HG03060 (cell line): ENCODE data around the gene FBN3.
"Not testable (repeated sequence)": the region's sequence is repeated elsewhere in the genome, so short reads cannot be mapped to it uniquely, and the experiment has no call there.

Experiments
- ATAC-seq: cut with Tn5 transposase; IDR thresholded peaks from one replicate; pipeline ENCODE4 v1.9.1; 2021; ENCODE audit warnings: low read depth, moderate number of reproducible peaks; ENCODE audit not compliant: unreplicated experiment

FBN3 gene

GRCh38 chr19:8120636-8121480, 28.5 kb downstream of the FBN3 start:
- ATAC-seq = no peak

DNA sequence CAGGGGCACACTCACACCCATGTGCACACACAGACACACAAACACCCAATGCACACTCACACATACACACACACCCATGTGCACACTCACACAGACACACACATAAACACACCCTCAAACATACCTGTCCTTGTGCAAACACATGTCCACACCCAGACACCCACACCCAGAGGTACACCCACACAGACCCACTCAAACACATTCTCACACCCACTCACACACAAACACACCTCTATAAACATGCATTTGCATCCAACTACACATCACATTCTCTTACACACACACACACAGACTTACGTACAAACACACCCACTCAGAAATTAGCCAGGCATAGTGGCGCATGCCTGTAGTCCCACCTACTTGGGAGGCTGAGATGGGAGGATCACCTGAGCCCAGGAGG, 31.4 kb downstream of the FBN3 start:
- ATAC-seq = no peak

DNA sequence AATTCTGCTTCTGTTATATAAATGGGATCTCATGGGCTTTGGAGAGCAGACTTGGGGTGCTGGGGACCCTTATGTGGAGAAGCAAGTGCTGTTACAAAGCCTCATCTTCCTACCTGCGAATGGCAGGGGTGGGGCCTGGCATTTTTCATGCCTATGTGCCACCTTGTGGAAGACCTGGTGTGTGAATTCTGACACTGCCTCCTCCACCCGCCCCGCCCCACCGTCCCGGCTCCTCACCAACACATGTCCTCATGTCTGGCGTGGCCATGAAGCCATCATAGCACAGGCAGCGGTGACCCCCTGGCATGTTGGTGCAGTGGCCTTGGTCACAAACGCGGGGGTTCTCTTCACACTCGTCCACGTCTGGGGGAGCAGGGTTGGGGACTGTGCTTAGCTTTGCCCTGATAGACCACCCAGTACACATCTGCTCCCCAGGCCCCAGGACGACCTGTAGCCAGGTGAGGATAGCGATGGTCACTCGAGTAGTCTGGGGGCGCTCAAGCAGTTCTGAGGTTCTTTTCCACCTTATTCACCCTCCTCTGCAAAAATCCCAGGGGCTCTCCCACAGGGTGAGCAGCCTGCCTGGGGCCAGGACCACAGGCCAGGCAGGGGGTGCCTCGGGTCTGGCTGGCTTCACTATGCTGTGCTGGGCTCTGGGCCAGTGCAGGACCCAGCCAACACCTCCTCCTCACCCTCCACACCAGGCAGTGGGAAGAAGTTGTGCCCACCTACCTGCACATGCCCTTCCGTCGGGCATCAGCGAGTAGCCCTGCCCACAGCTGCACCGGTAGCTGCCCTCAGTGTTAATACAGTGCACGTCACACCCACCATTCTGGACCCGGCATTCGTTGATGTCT, 32.7 kb downstream of the FBN3 start:
- no peak for ATAC-seq

DNA sequence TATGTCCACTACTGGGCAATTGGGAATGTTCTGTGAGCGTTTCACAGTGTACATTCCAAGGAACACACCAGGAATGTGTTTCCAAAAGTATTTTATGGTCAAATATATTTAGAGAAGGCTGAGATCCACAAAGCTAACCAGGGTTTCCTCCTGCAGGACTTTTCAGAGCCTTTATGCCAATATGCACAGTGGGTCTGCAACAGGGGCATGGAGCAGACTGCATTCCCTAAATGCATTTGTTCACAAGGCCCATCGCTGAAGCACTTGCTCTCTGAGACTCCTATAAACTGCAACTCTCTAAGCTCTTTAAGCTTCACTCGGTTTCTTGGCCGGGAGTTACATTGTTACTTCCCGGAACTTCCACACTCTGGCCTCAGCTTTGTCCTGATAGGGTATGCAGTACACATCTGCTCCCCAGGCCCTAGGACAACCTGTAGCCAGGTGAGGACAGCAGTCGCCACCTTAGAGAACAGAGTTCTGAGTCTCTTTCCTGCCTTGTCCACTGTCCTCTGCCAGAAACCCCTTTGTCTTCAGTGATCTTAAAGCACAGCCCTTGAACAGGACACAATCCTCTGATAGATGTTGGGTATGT, 33.5 kb downstream of the FBN3 start:
- ATAC-seq = no peak

DNA sequence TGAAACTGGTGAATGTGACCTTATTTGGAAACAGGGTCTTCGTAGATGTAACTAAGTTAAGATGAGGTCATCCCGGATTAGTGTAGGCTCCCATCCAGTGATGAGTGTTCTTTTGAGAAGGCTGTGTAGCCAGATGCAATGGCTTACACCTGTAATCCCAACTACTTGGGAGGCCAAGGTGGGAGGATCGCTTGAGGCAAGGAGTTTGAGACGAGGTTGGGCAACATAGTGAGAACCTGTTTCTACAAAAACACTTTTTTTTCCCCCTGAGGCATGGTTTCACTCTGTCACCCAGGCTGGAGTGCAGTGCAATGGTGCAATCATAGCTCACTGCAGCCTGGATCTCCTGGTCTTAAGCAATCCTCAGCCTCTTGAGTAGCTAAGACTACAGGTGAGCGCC, 36.4 kb downstream of the FBN3 start:
- no peak for ATAC-seq

DNA sequence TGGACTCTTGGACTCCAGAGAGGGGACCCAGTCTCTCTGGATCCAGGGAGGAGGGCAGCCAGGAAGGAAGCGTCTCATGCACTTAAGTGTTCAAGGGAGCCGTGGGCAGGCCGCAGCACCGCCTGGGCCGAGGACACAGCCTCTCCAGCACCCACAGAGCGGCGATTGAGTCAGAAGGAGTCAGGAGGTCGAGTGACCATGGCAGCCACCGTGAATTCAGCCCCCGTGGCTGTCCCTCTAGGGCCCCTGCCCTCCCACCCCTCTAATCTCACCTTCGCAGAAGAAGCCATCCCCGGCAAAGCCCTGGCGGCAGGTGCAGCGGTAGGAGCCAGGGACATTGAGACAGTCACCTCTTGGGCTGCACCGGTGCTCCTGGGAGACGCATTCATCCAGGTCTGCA, 38.0 kb downstream of the FBN3 start:
- ATAC-seq = no peak

- no peak for ATAC-seq
These were observed 38.5 kb downstream of the FBN3 start for GRCh38 chr19:8110931-8111330.

- no peak for ATAC-seq
These were observed 39.3 kb downstream of the FBN3 start for GRCh38 chr19:8109890-8110662.

- no peak for ATAC-seq
These were observed 39.9 kb downstream of the FBN3 start for GRCh38 chr19:8109455-8109854.

DNA sequence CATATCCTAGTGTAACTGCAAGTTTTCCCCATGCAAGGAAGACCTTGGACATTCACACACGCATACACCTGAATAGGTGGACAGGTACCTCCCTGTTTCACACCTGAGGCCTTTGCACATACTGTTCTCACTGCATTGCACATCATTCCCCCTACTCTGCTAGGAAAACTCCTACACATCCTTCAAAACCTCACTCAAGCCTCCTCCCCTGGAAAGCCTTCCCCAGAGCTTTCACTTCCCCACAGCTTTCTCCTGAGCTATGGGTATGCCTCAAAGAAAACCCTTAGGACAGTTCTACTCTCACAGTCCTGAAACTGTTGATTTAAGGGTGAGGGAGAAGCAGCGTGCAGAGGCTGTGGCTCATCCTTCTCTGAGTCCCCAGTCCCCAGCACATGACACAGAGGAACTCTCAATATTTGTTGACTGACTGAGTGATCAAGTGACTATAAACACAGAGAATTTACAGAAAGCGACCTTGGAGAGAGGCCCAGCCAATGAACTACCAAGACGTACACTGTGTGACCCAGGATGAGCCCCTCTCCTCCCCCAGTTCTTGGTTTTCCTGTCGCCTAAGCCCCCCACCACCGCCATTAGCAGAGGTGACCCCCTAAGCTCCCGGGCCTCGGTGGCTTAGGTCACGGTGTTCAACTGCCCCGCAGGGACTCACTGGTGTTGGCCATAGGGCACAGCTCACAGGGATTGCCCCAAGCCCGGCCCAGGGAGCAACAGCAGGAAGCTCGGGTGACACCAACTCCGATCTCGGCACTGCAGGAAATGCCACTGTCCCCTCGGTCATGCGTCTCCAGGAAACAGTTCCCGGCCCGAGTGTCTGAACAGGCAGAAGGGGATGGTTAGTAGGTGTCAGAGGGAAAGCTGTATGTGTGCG, 40.6 kb downstream of the FBN3 start:
- ATAC-seq = no peak

DNA sequence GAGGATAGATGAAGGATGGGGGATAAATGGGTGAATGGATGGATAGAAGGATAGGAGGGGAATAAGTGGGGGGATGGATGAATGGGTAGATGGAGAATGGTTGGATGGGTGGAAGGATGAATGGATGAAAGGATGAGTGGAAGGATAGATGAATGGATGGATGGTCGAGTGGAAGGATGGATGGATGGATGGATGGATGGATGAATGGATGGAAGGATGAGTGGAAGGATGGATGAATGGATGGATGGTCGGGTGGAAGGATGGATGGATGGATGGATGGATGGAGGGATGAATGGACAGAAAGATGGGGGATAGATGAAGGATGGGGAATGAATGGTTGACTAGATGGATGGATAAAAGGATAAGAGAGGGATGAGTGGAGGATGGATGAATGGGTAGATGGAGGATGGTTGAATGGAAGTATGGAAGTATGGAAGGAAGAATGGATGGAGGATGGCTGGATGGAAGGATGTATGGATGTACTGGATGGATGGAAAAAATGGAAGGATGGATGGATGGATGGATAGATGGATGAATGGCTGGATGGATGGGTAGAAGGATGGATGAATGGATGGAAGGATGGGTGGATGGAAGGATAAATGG, 42.0 kb downstream of the FBN3 start:
- ATAC-seq = no peak

DNA sequence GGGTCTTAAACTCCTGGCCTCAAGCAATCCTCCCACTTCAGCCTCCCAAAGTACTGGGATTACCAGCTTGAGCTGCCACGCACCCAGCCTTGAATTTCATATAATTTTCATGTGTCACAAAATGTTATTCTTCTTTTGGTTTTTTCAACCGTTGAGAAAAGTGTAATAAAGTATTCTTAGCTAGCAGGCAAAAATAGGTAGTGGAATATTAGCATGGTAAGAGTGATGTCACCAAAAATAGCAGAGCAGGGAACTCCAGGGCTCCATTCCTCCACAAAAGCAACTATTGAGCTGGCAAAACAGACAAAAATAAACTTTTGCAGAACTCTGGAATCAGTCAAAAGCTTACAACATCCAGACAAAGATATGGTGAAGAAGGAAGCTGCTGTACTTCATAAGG, 43.9 kb downstream of the FBN3 start:
- no peak for ATAC-seq

DNA sequence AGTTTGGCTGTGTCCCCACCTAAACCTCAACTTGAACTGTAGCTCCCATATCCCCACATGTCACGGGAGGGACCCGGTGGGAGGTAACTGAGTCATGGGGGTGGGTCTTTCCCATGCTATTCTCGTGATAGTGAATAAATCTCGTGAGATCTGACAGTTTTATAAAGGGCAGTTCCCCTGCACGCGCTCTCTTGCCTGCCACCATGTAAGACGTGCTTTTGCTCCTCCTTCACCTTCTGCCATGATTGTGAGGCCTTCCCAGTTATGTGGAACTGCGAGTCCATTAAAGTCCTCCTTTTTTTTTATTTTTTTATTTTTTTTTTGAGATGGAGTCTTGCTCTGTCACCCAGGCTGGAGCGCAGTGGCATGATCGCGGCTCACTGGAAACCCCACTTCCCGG, 47.5 kb downstream of the FBN3 start:
- not testable (repeated sequence) for ATAC-seq

DNA sequence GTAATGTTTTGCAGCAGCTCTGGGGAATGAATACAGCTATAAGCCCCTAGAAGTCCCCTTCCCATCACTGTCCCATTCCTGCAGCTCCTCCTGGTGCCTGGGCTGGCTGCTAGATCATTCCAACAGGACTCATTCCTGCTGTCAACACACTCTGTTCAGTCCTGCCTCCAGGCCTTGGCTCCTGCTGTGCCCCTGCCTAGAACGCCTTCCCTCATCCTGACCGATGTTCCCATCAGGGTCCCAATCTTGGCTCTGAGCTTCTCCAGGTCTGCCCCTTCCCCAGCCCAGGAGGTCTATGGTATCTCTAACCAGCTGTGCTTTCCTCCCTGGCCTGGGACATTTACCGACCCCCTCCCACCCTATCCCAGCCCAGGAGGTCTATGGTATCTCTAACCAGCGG, 48.1 kb downstream of the FBN3 start:
- ATAC-seq = no peak

GRCh38 chr19:8097681-8098567, 51.5 kb downstream of the FBN3 start:
- no peak for ATAC-seq

GRCh38 chr19:8097198-8097597, 52.2 kb downstream of the FBN3 start:
- no peak for ATAC-seq

- ATAC-seq = no peak
These were observed 53.3 kb downstream of the FBN3 start for GRCh38 chr19:8096071-8096470.

- no peak for ATAC-seq
These were observed 54.0 kb downstream of the FBN3 start for GRCh38 chr19:8095354-8095886.
